IMR-90 (cell line): ENCODE results near the gene SNAPC4. TPM values are rescaled to one million over a fixed set of nuclear protein-coding genes. Genes with fewer than 3 reads are reported as not detected.

Source experiments
- ATAC-seq: fragments of 200-7000 bp; cut with Tn5 transposase; 2 replicates; pipeline ENCODE4 v1.9.1; 2020; ENCODE audit warnings: low read depth, mild to moderate bottlenecking, moderate library complexity
- BruUV-seq: library from RNA; stranded (reverse); fragments of 400-500 nt; replicated peaks from 2 replicates; lab custom pipeline; 2021; lab: Mats Ljungman, UMichigan
- CTCF ChIA-PET: fragments of 300-600 bp; formaldehyde crosslinking; extraction: SDS; loops from one replicate; lab custom pipeline; 2021; ENCODE audit warnings: antibody characterized with exemption; lab: Yijun Ruan, JAX
- POLR2A ChIA-PET: fragments of 300-600 bp; sonication (Branson Sonifier 250); formaldehyde crosslinking; loops from one replicate; lab custom pipeline; 2022; ENCODE audit warnings: antibody characterized with exemption; ENCODE audit not compliant: unreplicated experiment; lab: Charles Lee
- DNase-seq: peaks from one replicate; pipeline ENCODE4 v3.0.0; 2013
- H2AFZ ChIP-seq: replicated peaks from 2 replicates; pipeline ENCODE3; 2013; ENCODE audit warnings: low read length, mild to moderate bottlenecking; ENCODE audit not compliant: poor library complexity
- H2AK5ac ChIP-seq: 2 replicates; pipeline ENCODE4 v1.6.1; 2013; ENCODE audit warnings: low read depth, low read length, inconsistent platforms
- H2AK9ac ChIP-seq: replicated peaks from 2 replicates; pipeline ENCODE3; 2013; ENCODE audit warnings: mild to moderate bottlenecking, low read depth, low read length, moderate library complexity; ENCODE audit not compliant: poor library complexity
- H2BK120ac ChIP-seq: 2 replicates; pipeline ENCODE4 v1.6.1; 2013; ENCODE audit warnings: low read depth, low read length, inconsistent platforms
- H2BK15ac ChIP-seq: 3 replicates; pipeline ENCODE4 v1.6.1; 2013; ENCODE audit warnings: low read depth, low read length, inconsistent platforms
- H2BK20ac ChIP-seq: 2 replicates; pipeline ENCODE4 v1.6.1; 2013; ENCODE audit warnings: low read depth, mild to moderate bottlenecking, inconsistent platforms, low read length, moderate library complexity
- H2BK5ac ChIP-seq: 2 replicates; pipeline ENCODE4 v1.6.1; 2013; ENCODE audit warnings: mild to moderate bottlenecking, low read depth, low read length, inconsistent platforms; ENCODE audit not compliant: poor library complexity, severe bottlenecking
- H3K14ac ChIP-seq: replicated peaks from 2 replicates; pipeline ENCODE4 v1.6.1; 2013; ENCODE audit warnings: low read depth, low read length, inconsistent platforms
- H3K18ac ChIP-seq: 2 replicates; pipeline ENCODE4 v1.6.1; 2013; ENCODE audit warnings: low read depth, low read length, control low read depth
- H3K23ac ChIP-seq: 2 replicates; pipeline ENCODE4 v1.6.1; 2013; ENCODE audit warnings: low read depth, low read length, inconsistent platforms
- H3K27ac ChIP-seq: 2 replicates; pipeline ENCODE4 v1.5.1; 2013; ENCODE audit warnings: mild to moderate bottlenecking, control low read depth, low read length; ENCODE audit not compliant: insufficient read depth
- H3K27me3 ChIP-seq: 2 replicates; pipeline ENCODE4 v1.6.1; 2013; ENCODE audit warnings: low read length; ENCODE audit not compliant: control insufficient read depth, insufficient read depth
- H3K36me3 ChIP-seq: 2 replicates; pipeline ENCODE4 v1.6.1; 2013; ENCODE audit warnings: low read length, mixed read lengths; ENCODE audit not compliant: control insufficient read depth, insufficient read depth
- H3K4ac ChIP-seq: 2 replicates; pipeline ENCODE4 v1.6.1; 2013; ENCODE audit warnings: low read depth, low read length, inconsistent platforms
- H3K4me1 ChIP-seq: 2 replicates; pipeline ENCODE4 v1.6.1; 2013; ENCODE audit warnings: low read length, mixed read lengths; ENCODE audit not compliant: control insufficient read depth, insufficient read depth
- H3K4me2 ChIP-seq: 2 replicates; pipeline ENCODE4 v1.6.1; 2013; ENCODE audit warnings: low read depth, mild to moderate bottlenecking, control low read depth, low read length, moderate library complexity
- H3K4me3 ChIP-seq: 2 replicates; pipeline ENCODE4 v1.5.1; 2013; ENCODE audit warnings: low read depth, mild to moderate bottlenecking, control low read depth, low read length, moderate library complexity; ENCODE audit not compliant: insufficient read depth
- H3K56ac ChIP-seq: 2 replicates; pipeline ENCODE4 v1.6.1; 2013; ENCODE audit warnings: low read length, inconsistent platforms; ENCODE audit not compliant: insufficient read depth; ENCODE audit errors: extremely low read depth
- H3K79me1 ChIP-seq, 2 experiments: 2 replicates each; pipeline ENCODE4 v1.6.1; 2013; ENCODE audit warnings: low read length in 2 of 2, inconsistent platforms in 1 of 2, low read depth in 1 of 2
- H3K9ac ChIP-seq: 2 replicates; pipeline ENCODE4 v1.6.1; 2013; ENCODE audit warnings: low read depth, low read length, control low read depth
- H3K9me1 ChIP-seq: 2 replicates; pipeline ENCODE4 v1.6.1; 2013; ENCODE audit warnings: low read length, inconsistent platforms; ENCODE audit not compliant: insufficient read depth
- H3K9me3 ChIP-seq: 2 replicates; pipeline ENCODE4 v1.6.1; 2013; ENCODE audit warnings: low read length; ENCODE audit not compliant: control insufficient read depth, insufficient read depth
- H4K20me1 ChIP-seq: 2 replicates; pipeline ENCODE4 v1.6.1; 2013; ENCODE audit warnings: low read length, inconsistent platforms; ENCODE audit not compliant: insufficient read depth
- H4K5ac ChIP-seq: 2 replicates; pipeline ENCODE4 v1.6.1; 2013; ENCODE audit warnings: mild to moderate bottlenecking, low read depth, low read length, control low read depth
- H4K8ac ChIP-seq, 2 experiments: 2 replicates each; pipeline ENCODE4 v1.6.1; 2013; ENCODE audit warnings: low read depth in 2 of 2, low read length in 2 of 2, control low read depth in 1 of 2, inconsistent platforms in 1 of 2
- H4K91ac ChIP-seq: 2 replicates; pipeline ENCODE4 v1.6.1; 2013; ENCODE audit warnings: low read depth, low read length, inconsistent platforms; ENCODE audit not compliant: insufficient read depth
- BHLHE40 ChIP-seq: fragments of 150-350 bp; IDR thresholded peaks from 2 replicates; pipeline ENCODE4 v1.6.1; 2016; ENCODE audit warnings: mild to moderate bottlenecking, low read depth, low read length
- CEBPB ChIP-seq: IDR thresholded peaks from 2 replicates; pipeline ENCODE4 v1.6.1; 2012; ENCODE audit warnings: low read depth, low read length, improper control_type of control experiment
- CHD1 ChIP-seq: IDR thresholded peaks from 2 replicates; pipeline ENCODE4 v1.6.1; 2012; ENCODE audit warnings: low read depth, low read length, improper control_type of control experiment
- FOS ChIP-seq: fragments of 150-350 bp; IDR thresholded peaks from 2 replicates; pipeline ENCODE4 v1.6.1; 2016; ENCODE audit warnings: low read depth, low read length
- MAFK ChIP-seq: IDR thresholded peaks from 2 replicates; pipeline ENCODE4 v1.6.1; 2012; ENCODE audit warnings: low read depth, low read length, improper control_type of control experiment
- MAZ ChIP-seq: IDR thresholded peaks from 2 replicates; pipeline ENCODE4 v1.6.1; 2012; ENCODE audit warnings: low read depth, mild to moderate bottlenecking, low read length, improper control_type of control experiment, moderate library complexity, borderline replicate concordance
- MXI1 ChIP-seq: IDR thresholded peaks from 2 replicates; pipeline ENCODE4 v1.6.1; 2012; ENCODE audit warnings: low read depth, mild to moderate bottlenecking, low read length, moderate library complexity, borderline replicate concordance
- NFE2L2 ChIP-seq: fragments of 150-350 bp; IDR thresholded peaks from 2 replicates; pipeline ENCODE4 v1.6.1; 2016; ENCODE audit warnings: low read depth, mild to moderate bottlenecking, low read length
- POLR2A ChIP-seq: IDR thresholded peaks from 2 replicates; pipeline ENCODE4 v1.6.1; 2012; ENCODE audit warnings: mild to moderate bottlenecking, low read depth, low read length
- RAD21 ChIP-seq: IDR thresholded peaks from 2 replicates; pipeline ENCODE4 v1.6.1; 2012; ENCODE audit warnings: low read length, improper control_type of control experiment
- RCOR1 ChIP-seq: IDR thresholded peaks from 2 replicates; pipeline ENCODE4 v1.6.1; 2012; ENCODE audit warnings: mild to moderate bottlenecking, low read length, improper control_type of control experiment; ENCODE audit not compliant: insufficient replicate concordance
- RFX5 ChIP-seq: IDR thresholded peaks from 2 replicates; pipeline ENCODE4 v1.8.0; 2012; ENCODE audit warnings: low read depth, mild to moderate bottlenecking, low read length, moderate library complexity
- WGBS, 2 experiments: methylation state at CpG; one replicate each; pipeline versions ENCODE4 v1.1.5 to v1.1.7; 2013; ENCODE audit warnings: missing lambda C conversion rate in 2 of 2; ENCODE audit not compliant: insufficient read length in 1 of 2; ENCODE audit errors: extremely low coverage in 2 of 2; 5-methylcytosine and 5-hydroxymethylcytosine counted together
- dilution Hi-C: fragments of 300-500 bp; cut with HindIII; formaldehyde crosslinking; loops from one replicate; pipeline ENCODE4 v1.14.3; 2018; ENCODE audit warnings: low sequenced_read_pairs; ENCODE audit not compliant: unreplicated experiment
- in situ Hi-C: fragments of 300-500 bp; cut with MboI; formaldehyde crosslinking; loops from 3 replicates; pipeline ENCODE4 v1.14.3; 2019; ENCODE audit warnings: low sequenced_read_pairs, inconsistent platforms, mixed read lengths
- intact Hi-C: fragments of 100-400 bp; cut with micrococcal nuclease; formaldehyde crosslinking; loops from 2 replicates; pipeline ENCODE4 v1.10.0; 2022
- polyA plus RNA-seq, 3 experiments: library from polyadenylated mRNA; depleted of rRNA; stranded (reverse); fragments of >200 nt; gene quantifications; 2 replicates each; pipeline ENCODE4 v1.2.3, GENCODE V29; 2012; ENCODE audit warnings: low replicate concordance in 1 of 3
- total RNA-seq: library from RNA; depleted of rRNA; stranded (reverse); fragments of >200 nt; gene quantifications from 2 replicates; pipeline ENCODE4 v1.2.3, GENCODE V29; 2012
- TF ChIP-seq, protein P1 (sequence below): fragments of 150-350 bp; IDR thresholded peaks from 2 replicates; pipeline ENCODE4 v1.6.1; 2016; ENCODE audit warnings: low read depth, mild to moderate bottlenecking, low read length, moderate library complexity, borderline replicate concordance

SNAPC4 gene
- total and polyA plus RNA-seq, 2 of the 4 experiments (the other 2 are of a cell fraction): 2.5 to 6.5 TPM

DNA sequence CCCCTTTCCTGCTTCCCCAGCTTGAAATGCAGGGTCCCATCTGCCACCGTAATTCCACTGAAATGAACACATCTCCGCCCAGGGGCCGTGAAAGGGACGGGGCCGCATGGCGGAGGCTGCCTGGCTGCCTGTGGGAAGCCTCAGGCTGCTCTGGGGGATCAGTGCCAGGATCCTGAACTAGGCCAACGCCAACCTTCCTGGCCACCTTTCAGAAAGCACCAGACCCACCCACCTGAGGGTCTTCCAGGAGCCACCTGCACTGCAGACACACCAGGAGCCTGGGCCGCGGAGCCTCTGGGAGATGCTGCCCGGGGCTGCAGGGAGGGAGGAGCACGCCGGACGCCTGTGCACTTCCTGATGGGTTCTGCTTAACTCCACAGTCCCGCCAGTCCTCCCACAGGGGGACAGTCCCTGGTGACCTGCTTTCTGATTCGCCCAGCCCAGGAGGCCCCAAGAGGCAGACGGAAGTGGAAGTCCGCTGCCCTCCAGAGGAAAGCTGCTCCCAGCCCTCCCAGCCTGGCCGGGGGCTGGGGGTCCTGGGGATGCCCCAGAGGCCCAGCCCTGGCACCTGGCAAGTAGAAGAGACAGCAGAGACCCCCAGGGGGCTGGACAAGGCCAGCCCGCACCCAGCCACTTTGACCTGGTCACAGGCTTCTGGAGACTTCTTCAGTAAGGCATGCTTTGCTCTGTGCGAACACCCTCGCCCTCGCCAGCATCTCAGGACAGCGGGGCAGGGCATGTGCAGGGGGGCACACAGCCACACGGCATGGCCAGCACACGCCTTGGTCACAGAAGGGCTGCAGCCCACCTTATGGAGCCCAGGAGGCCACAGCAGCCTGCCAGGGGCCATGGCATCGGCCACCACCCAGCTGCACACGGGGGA, 26.4 kb downstream of the SNAPC4 start, which contains the start of gene CARD9 (continued):
- no peak for TF ChIP-seq NFE2L2

DNA sequence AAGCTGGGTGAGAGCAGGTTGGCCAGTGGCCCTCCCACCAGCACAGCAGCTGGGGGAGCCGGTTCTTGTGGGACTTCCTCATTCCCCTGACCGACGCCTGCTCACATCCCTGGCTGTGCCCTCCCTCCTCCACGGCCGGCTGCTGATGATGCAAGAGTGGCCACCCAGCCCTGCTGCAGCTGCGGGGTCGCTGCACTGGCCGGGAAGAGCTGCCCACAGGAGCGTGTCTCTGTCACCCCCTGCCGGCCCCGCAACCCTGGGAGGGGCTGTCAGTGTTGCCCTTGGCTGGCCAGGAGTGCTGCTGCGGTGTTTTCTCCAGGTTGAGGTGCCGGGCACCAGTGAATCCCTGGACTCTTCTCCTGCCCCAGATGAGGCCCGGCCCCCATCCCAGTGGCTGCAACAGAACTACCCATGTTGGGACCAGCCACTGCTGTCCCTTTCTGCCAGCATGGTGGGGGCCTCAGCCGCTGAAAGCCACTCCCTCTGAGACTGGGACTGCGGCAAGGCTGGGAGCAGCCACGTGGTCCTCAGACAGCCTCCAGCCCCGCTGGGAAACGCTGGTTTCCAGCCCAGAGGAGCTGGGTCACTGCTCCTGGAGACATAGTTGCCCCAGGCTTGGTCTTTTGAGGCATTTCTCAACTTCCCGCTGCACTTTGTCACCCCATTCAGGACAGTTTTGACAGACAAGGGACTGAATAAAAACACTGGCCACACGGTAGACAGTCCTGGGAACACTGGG, 27.2 kb downstream of the SNAPC4 start:
- peak; percentile 89 for ATAC-seq
- H3K9ac ChIP-seq: peak overlapping the region; percentile 26
- no peaks in the 10 kb centered on the region; a peak in 1 of 4 replicates for H3K79me1 ChIP-seq
- H3K4me2 ChIP-seq: peak overlapping the region; percentile 30; the same call in 1 of the 2 replicates
- dilution Hi-C loops: no loop called here
- H3K4me1 ChIP-seq: peaks cover 15% of the 10 kb centered on the region
- WGBS, 2 experiments: 27% methylated on average over 13 of the region's 21 CpGs; no CpG with 5 or more reads in 1 of the 2 experiments
- intact Hi-C loops: no loop called here
- peak overlapping the region; percentile 89 for H2AK5ac ChIP-seq
- H4K91ac ChIP-seq: peak overlapping the region; percentile 98
- ChIA-PET CTCF (interaction anchor here (0.7 to 1.5 kb wide), 4 partner anchors 9 to 40 kb away, joined by 3 to 8 read pairs (median 3); partner anchors contain the start of gene DNLZ), POLR2A (no interaction called here)
- peak overlapping the region; percentile 69 for H3K27ac ChIP-seq
- H3K9me3 ChIP-seq: no peaks in the 10 kb centered on the region
- peak overlapping the region; percentile 90 for H2AK9ac ChIP-seq
- H3K56ac ChIP-seq: no peak overlapping the region; the same call in 1 of the 2 replicates
- DNase-seq: peak; percentile 86
- H3K23ac ChIP-seq: peak overlapping the region; percentile 51; the same call in 1 of the 2 replicates
- peaks cover 1% of the 10 kb centered on the region; the same call in 1 of the 2 replicates for H3K36me3 ChIP-seq
- peaks cover 9% of the 10 kb centered on the region for H3K9me1 ChIP-seq
- no peak overlapping the region for H3K4me3 ChIP-seq
- peak overlapping the region; percentile 97 to 99 for H4K8ac ChIP-seq
- peak overlapping the region; percentile 83 for H3K18ac ChIP-seq
- no TSS peak for BruUV-seq
- peak overlapping the region; percentile 92 for H3K14ac ChIP-seq
- H2BK20ac ChIP-seq: peak overlapping the region; percentile 13
- H2AFZ ChIP-seq: peak overlapping the region; percentile 90
- H3K4ac ChIP-seq: peak overlapping the region; percentile 98
- no peaks in the 10 kb centered on the region for H3K27me3 ChIP-seq
- H2BK5ac ChIP-seq: peak overlapping the region; percentile 66
- H2BK120ac ChIP-seq: peak overlapping the region; percentile 90
- H4K5ac ChIP-seq: peak overlapping the region; percentile 97
- peak overlapping the region; percentile 85; the same call in 1 of the 3 replicates for H2BK15ac ChIP-seq
- in situ Hi-C loops: no loop called here
- H4K20me1 ChIP-seq: no peaks in the 10 kb centered on the region
- TF ChIP-seq RCOR1 (no peak), MAFK (no peak), RAD21 (peak; percentile 46; the same call in 1 of the 2 replicates), MXI1 (0 out of 2 replicates have a peak, but pooled peaks have one; percentile 49), POLR2A (no peak), CEBPB (peak; percentile 99), FOS (peak; percentile 43; the same call in 1 of the 2 replicates), NFE2L2 (no peak), CHD1 (no peak), BHLHE40 (peak; percentile 33; the same call in 1 of the 2 replicates), RFX5 (no peak), MAZ (peak; percentile 93)
- TF ChIP-seq, protein P1, sequence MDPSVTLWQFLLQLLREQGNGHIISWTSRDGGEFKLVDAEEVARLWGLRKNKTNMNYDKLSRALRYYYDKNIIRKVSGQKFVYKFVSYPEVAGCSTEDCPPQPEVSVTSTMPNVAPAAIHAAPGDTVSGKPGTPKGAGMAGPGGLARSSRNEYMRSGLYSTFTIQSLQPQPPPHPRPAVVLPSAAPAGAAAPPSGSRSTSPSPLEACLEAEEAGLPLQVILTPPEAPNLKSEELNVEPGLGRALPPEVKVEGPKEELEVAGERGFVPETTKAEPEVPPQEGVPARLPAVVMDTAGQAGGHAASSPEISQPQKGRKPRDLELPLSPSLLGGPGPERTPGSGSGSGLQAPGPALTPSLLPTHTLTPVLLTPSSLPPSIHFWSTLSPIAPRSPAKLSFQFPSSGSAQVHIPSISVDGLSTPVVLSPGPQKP: no peak
